Testis (tissue), 3 donors: ENCODE results near the gene TMEM222. TPM values are rescaled to one million over a fixed set of nuclear protein-coding genes. Genes with fewer than 3 reads are reported as not detected.
A peak's percentile ranks its signal among the peaks of the same experiment; 100 is the strongest.

Source experiments
- DNase-seq: peaks from one replicate; pipeline ENCODE4 v3.0.0-alpha.2; 2019
- H3K27ac ChIP-seq, 2 donors: fragments of 200-600 bp; sonication (generic); one replicate each; pipeline ENCODE4 v1.5.1; 2019
- H3K27me3 ChIP-seq: fragments of 200-600 bp; sonication (generic); one replicate; pipeline ENCODE4 v1.5.1; 2019
- H3K36me3 ChIP-seq: fragments of 200-600 bp; sonication (generic); one replicate; pipeline ENCODE4 v1.5.1; 2017; ENCODE audit warnings: low read depth; ENCODE audit errors: missing control alignments
- H3K4me1 ChIP-seq: fragments of 200-600 bp; sonication (generic); one replicate; pipeline ENCODE4 v1.5.1; 2019
- H3K4me3 ChIP-seq, 2 donors: fragments of 200-600 bp; sonication (generic); one replicate each; pipeline ENCODE4 v1.5.1; 2017 to 2019
- H3K9me3 ChIP-seq: fragments of 200-600 bp; sonication (generic); one replicate; pipeline ENCODE4 v1.5.1; 2017
- POLR2A ChIP-seq: fragments of 450-650 bp; IDR thresholded peaks from one replicate; pipeline ENCODE4 v1.6.1; 2017; ENCODE audit warnings: antibody characterized with exemption, mild to moderate bottlenecking, moderate library complexity
- WGBS, 2 donors: methylation state at CpG; one replicate each; pipeline ENCODE4 v1.1.5; 2018; 5-methylcytosine and 5-hydroxymethylcytosine counted together
- intact Hi-C: fragments of 100-400 bp; cut with DNase I; formaldehyde crosslinking; loops from one replicate; pipeline ENCODE4 v1.15.1; 2023; ENCODE audit warnings: low total_unique reads
- polyA plus RNA-seq: library from polyadenylated mRNA; stranded (reverse); fragments of 350-450 nt; fragmentation: Illumina TruSeq; extraction: RNeasy Lipid Tissue Mini Kit (QIAGEN cat#74804); gene quantifications from one replicate; pipeline ENCODE4 v1.2.3, GENCODE V29; 2014; ENCODE audit warnings: low read depth, low replicate concordance; ENCODE audit not compliant: insufficient read depth
- total RNA-seq, 2 donors: library from RNA; depleted of rRNA; stranded (reverse); fragments of >200 nt; gene quantifications; one replicate each; pipeline ENCODE4 v1.2.3, GENCODE V29; 2016
- TF ChIP-seq, protein P1 (sequence below), 3 experiments: fragments of 450-650 bp in 2 of 3; fragments of 200-600 bp in 1 of 3; sonication (generic) in 1 of 3; IDR thresholded peaks; one replicate each; pipeline ENCODE4 v1.5.1; 2016 to 2019; ENCODE audit warnings: antibody characterized with exemption in 3 of 3, mild to moderate bottlenecking in 2 of 3, moderate library complexity in 1 of 3

TMEM222 gene
- total and polyA plus RNA-seq, 3 donors from 2014 or later: 41.4 to 81.6 (median 67.5) TPM

DNA sequence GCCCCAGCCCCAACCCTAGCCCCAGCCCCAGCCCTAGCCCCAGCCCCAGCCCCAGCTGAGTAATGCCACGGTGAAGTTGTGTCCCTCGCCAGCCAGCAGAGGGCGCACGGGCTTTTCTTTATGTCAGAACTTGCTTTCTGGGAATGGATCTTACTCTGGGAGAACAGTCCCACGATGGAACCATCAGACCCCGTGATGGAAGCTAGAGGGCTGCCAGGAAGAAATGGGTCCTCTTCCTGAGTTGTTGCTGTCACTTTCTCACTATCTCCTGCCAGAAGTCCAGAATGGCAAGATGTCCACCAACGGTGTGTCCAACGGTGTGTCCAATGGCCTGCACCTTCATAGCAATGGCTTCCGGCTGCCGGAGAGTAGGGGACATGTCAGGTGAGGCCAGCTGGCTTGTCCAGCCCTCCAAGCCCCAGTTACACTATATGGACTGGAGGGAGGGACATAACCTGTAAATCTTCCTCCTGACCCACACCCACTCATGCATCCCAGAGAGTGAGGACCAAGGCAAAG, 25.1 kb upstream of the TMEM222 start:
- TF ChIP-seq POLR2A: no peak
- TF ChIP-seq, protein P1, sequence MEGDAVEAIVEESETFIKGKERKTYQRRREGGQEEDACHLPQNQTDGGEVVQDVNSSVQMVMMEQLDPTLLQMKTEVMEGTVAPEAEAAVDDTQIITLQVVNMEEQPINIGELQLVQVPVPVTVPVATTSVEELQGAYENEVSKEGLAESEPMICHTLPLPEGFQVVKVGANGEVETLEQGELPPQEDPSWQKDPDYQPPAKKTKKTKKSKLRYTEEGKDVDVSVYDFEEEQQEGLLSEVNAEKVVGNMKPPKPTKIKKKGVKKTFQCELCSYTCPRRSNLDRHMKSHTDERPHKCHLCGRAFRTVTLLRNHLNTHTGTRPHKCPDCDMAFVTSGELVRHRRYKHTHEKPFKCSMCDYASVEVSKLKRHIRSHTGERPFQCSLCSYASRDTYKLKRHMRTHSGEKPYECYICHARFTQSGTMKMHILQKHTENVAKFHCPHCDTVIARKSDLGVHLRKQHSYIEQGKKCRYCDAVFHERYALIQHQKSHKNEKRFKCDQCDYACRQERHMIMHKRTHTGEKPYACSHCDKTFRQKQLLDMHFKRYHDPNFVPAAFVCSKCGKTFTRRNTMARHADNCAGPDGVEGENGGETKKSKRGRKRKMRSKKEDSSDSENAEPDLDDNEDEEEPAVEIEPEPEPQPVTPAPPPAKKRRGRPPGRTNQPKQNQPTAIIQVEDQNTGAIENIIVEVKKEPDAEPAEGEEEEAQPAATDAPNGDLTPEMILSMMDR (IDR thresholded peaks at IDR 0.05): peak in 2 of 3 experiments; percentile 60 to 71
- no peak overlapping the region for H3K27ac ChIP-seq
- WGBS, 2 donors: 60 to 84% methylated on average over 6 to 10 of the region's 10 CpGs
- no peaks in the 10 kb centered on the region for H3K36me3 ChIP-seq
- peaks cover 19% of the 10 kb centered on the region for H3K4me1 ChIP-seq
- intact Hi-C loops: no loop called here
- H3K27me3 ChIP-seq: no peaks in the 10 kb centered on the region
- H3K4me3 ChIP-seq: no peak overlapping the region
- no peaks in the 10 kb centered on the region for H3K9me3 ChIP-seq
- DNase-seq: peak; percentile 75

DNA sequence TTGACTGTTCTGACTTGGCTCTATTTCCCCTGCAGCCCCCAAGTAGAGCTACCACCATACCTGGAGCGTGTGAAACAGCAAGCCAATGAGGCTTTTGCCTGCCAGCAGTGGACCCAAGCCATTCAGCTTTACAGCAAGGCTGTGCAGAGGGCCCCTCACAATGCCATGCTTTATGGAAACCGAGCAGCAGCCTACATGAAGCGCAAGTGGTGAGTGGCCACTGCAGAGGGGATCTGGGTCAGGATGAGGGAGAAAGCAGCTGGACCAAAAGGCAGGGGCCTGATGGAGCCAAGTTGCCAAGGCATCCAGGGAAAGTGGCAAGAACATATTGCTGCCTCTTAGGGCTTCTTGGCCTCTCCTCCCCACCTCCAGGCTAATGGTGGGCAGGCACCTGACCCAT, 24.1 kb upstream of the TMEM222 start:
- no peaks in the 10 kb centered on the region for H3K36me3 ChIP-seq
- peaks cover 19% of the 10 kb centered on the region for H3K4me1 ChIP-seq
- peak overlapping the region in 1 of 2 donors; percentile 50 for H3K27ac ChIP-seq
- H3K4me3 ChIP-seq: no peak overlapping the region
- no peaks in the 10 kb centered on the region for H3K9me3 ChIP-seq
- TF ChIP-seq, protein P1 (IDR thresholded peaks at IDR 0.05): no peak
- no peak for TF ChIP-seq POLR2A
- WGBS, 2 donors: 90 to 96% methylated on average over 3 of the region's 3 CpGs
- intact Hi-C loops: no loop called here
- no peaks in the 10 kb centered on the region for H3K27me3 ChIP-seq
- no peak for DNase-seq

DNA sequence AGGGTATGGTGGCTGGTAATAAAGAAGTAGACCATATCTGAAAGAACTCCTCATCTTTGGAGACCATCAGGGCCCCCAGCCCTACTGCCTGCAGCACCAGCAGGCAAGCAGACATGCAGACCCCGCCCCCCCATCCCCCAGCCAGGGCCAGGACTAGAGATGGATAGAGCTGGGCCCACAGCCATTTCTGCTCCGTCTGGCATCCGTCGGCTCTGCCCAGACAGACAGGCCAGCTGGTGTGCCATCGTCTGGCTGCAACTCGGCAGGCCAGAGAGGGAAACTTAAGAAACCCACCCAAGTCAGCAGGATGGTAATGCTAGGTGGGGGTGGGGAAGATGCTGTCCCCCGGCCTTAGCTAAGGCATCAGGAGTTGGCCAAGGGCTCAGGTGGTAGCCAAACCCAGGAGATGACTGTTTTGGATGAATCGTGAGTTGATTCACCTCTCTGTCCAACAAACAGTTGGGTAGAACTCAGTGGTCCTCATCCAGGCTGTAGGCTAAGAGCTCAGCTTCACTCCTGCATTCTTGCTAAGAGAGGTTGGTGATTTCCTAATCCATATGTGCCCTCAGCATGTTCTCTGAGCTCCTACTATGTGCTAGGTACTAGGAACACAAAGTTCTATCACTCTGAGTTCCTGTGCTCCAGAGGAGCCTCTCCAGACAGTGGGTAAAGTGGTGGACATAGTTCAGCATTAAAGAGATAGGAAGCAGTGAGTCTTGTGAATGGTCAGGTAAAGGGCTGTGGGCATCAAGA, 23.2 kb upstream of the TMEM222 start:
- H3K36me3 ChIP-seq: no peaks in the 10 kb centered on the region
- intact Hi-C loops: no loop called here
- H3K4me1 ChIP-seq: peaks cover 19% of the 10 kb centered on the region
- H3K9me3 ChIP-seq: no peaks in the 10 kb centered on the region
- no peak for DNase-seq
- TF ChIP-seq, protein P1 (IDR thresholded peaks at IDR 0.05): no peak
- no peak for TF ChIP-seq POLR2A
- H3K27me3 ChIP-seq: no peaks in the 10 kb centered on the region
- H3K4me3 ChIP-seq: no peak overlapping the region
- WGBS, 2 donors: 80 to 82% methylated on average over 7 to 8 of the region's 8 CpGs
- H3K27ac ChIP-seq: peak overlapping the region; percentile 50 to 57

DNA sequence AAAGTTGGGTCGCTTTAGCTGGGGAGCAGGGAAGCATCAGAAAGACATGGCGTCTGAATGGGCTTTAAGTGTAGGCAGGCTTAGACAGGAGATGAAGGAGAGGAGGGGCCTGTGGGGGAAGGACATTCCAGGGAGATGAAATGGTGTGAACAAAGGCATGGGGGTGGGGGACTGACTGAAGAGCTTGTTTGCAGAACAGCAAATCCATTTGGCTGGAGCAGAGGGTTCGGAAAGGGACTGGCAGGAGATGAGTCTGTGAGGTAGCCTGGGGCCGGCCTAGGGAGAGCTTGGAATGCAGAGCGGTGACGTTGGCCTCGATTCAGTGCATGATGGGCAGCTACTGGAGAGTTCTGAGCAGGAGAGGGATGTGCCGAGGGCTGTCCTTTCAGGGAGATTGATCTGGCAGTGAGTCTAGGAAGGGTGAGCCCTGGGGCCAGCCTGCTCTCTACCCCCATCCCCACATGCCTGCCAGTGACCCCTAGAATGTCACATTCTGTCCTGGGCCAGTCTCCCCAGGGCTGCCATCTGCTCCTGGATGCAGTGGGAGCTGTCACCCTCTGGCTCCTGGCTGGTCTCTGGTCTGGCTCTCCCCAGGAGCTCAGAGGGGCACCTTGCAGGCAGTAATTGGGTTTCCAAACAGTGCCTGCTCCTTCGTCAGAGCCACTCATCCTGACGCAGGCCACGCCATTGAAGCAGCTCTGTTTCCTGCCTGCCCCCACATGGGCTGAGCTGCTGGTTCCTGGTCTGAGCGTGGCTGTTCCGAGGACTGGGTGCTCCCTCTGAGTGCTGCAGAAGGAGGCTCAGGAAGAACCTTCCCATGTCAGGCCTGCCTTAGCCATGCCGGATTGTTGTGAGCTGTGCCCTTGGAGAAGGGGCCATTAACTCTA, 22.3 kb upstream of the TMEM222 start:
- TF ChIP-seq POLR2A: no peak
- TF ChIP-seq, protein P1 (IDR thresholded peaks at IDR 0.05): no peak
- WGBS, 2 donors: 46 to 60% methylated on average over 8 to 14 of the region's 14 CpGs
- Histone ChIP-seq H3K27me3 (no peaks in the 10 kb centered on the region), H3K36me3 (no peaks in the 10 kb centered on the region), H3K4me3 (no peak overlapping the region), H3K27ac (peak overlapping the region; percentile 50 to 57), H3K9me3 (no peaks in the 10 kb centered on the region), H3K4me1 (peaks cover 19% of the 10 kb centered on the region)
- intact Hi-C loops: loop anchor here (5.0 kb wide), 1 partner anchor 93 kb away; the partner anchor contains the start of gene GPR3
- peak; percentile 58 for DNase-seq
